GM18502 (cell line): ENCODE results near the gene ZNF217.
A peak's percentile ranks its signal among the peaks of the same experiment; 100 is the strongest.
"Not testable (repeated sequence)": the region's sequence is repeated elsewhere in the genome, so short reads cannot be mapped to it uniquely, and the experiment has no call there.

ENCODE experiments used
- ATAC-seq: cut with Tn5 transposase; IDR thresholded peaks from one replicate; pipeline ENCODE4 v1.9.1; 2021; ENCODE audit warnings: mild to moderate bottlenecking; ENCODE audit not compliant: unreplicated experiment, poor library complexity

The ZNF217 gene

GRCh38 chr20:53593466-53594007, at the start of gene ZNF217:
TSS of gene ZNF217 (minus strand) at chr20:53593839. CDS start at chr20:53582826, 11,013 bp downstream.
- ATAC-seq: peak; percentile 24

- peak; percentile 97 for ATAC-seq
These were observed 49.6 kb upstream of the ZNF217 start for GRCh38 chr20:53643031-53643832.

GRCh38 chr20:53642196-53643030, 48.8 kb upstream of the ZNF217 start:
- ATAC-seq: peak; percentile 68

GRCh38 chr20:53639647-53640440, 46.2 kb upstream of the ZNF217 start:
- ATAC-seq: no peak

- no peak for ATAC-seq
These were observed 45.5 kb upstream of the ZNF217 start for GRCh38 chr20:53639128-53639527.

GRCh38 chr20:53637310-53637709, 43.7 kb upstream of the ZNF217 start:
- ATAC-seq: not testable (repeated sequence)

- ATAC-seq: no peak
These were observed 43.0 kb upstream of the ZNF217 start for GRCh38 chr20:53636540-53637097.

- ATAC-seq: no peak
These were observed 41.6 kb upstream of the ZNF217 start for GRCh38 chr20:53635221-53635620.

- no peak for ATAC-seq
These were observed 38.4 kb upstream of the ZNF217 start for GRCh38 chr20:53631909-53632662.

- ATAC-seq: no peak
These were observed 35.8 kb upstream of the ZNF217 start for GRCh38 chr20:53629436-53629835.

GRCh38 chr20:53628758-53629157, 35.1 kb upstream of the ZNF217 start:
- ATAC-seq: not testable (repeated sequence)

GRCh38 chr20:53628076-53628475, 34.4 kb upstream of the ZNF217 start:
- no peak for ATAC-seq

- ATAC-seq: not testable (repeated sequence)
These were observed 33.4 kb upstream of the ZNF217 start for GRCh38 chr20:53627001-53627400.

GRCh38 chr20:53626584-53626983, 32.9 kb upstream of the ZNF217 start:
- ATAC-seq: no peak

GRCh38 chr20:53625311-53626129, 31.9 kb upstream of the ZNF217 start:
- ATAC-seq: no peak

- ATAC-seq: not testable (repeated sequence)
These were observed 31.2 kb upstream of the ZNF217 start for GRCh38 chr20:53624927-53625250.

- peak; percentile 43 for ATAC-seq
These were observed 30.0 kb upstream of the ZNF217 start for GRCh38 chr20:53623454-53624211.

GRCh38 chr20:53623134-53623453, 29.5 kb upstream of the ZNF217 start:
- peak; percentile 3 for ATAC-seq
